GM12874 (cell line): ENCODE data around the gene SWSAP1.

Experiments used
- CTCF ChIP-seq: IDR thresholded peaks from 2 replicates; pipeline ENCODE4 v1.5.1; 2011; ENCODE audit warnings: low read depth, mild to moderate bottlenecking, control low read depth, low read length, moderate library complexity; ENCODE audit not compliant: insufficient read depth

The SWSAP1 gene

GRCh38 chr19:11359421-11359820 is 15.0 kb upstream of the SWSAP1 start:
- no peak for TF ChIP-seq CTCF

- no peak for TF ChIP-seq CTCF
Measured at GRCh38 chr19:11361037-11361770, 13.3 kb upstream of the SWSAP1 start.

GRCh38 chr19:11361771-11362731 is 12.4 kb upstream of the SWSAP1 start:
- TF ChIP-seq CTCF, result no peak

- TF ChIP-seq CTCF, result no peak
Measured at GRCh38 chr19:11363881-11364280, 10.6 kb upstream of the SWSAP1 start.

- no peak for TF ChIP-seq CTCF
Measured at GRCh38 chr19:11364296-11364904, 10.1 kb upstream of the SWSAP1 start.

- TF ChIP-seq CTCF, result no peak
Measured at GRCh38 chr19:11364935-11365334, 9.5 kb upstream of the SWSAP1 start.

GRCh38 chr19:11365557-11366117 is 8.8 kb upstream of the SWSAP1 start:
- TF ChIP-seq CTCF, result no peak
